B cell (primary cell): ENCODE results near the gene ARL3.

Experiments
- CTCF ChIP-seq: fragments of 200-600 bp; IDR thresholded peaks from one replicate; pipeline ENCODE4 v1.8.0; 2022; ENCODE audit warnings: antibody characterized with exemption, mild to moderate bottlenecking
- EZH2 ChIP-seq: IDR thresholded peaks from 2 replicates; pipeline ENCODE4 v1.6.1; 2012; ENCODE audit warnings: borderline replicate concordance, low read depth, mild to moderate bottlenecking, moderate library complexity, low read length; ENCODE audit not compliant: insufficient read depth, poor library complexity, severe bottlenecking

GRCh38 chr10:102710609-102711008, 3.6 kb downstream of the ARL3 start:
- no peak for TF ChIP-seq CTCF
- no peak for TF ChIP-seq EZH2
